Measurements from ENCODE around the gene CYP3A5. TPM values are rescaled to one million over a fixed set of nuclear protein-coding genes. Genes with fewer than 3 reads are reported as not detected.

Gene CYP3A5
- polyA plus RNA-seq, 1 donor (not counting 4 experiments of a cell fraction or from before 2014, with no cell fraction given): 3.4 TPM

GRCh38 chr7:99651290-99651689 lies 28.5 kb downstream of the CYP3A5 start:
- FAIRE-seq: no peak
- no peaks in the 10 kb centered on the region for H4K20me1 ChIP-seq (ENCODE audit: control insufficient read depth, extremely low read depth, insufficient read depth, low read length)
- no peaks in the 10 kb centered on the region for H3K9me1 ChIP-seq (ENCODE audit: control insufficient read depth, extremely low read depth, insufficient read depth, low read length)
- H3K4me2 ChIP-seq (ENCODE audit: control insufficient read depth, extremely low read depth, insufficient read depth, low read depth, low read length): no peak overlapping the region
- no peaks in the 10 kb centered on the region for H3K4me1 ChIP-seq (ENCODE audit: control insufficient read depth, extremely low read depth, insufficient read depth, low read length)
- no peak overlapping the region for H3K4me3 ChIP-seq (ENCODE audit: control insufficient read depth in 2 of 3, extremely low read depth in 1 of 3, insufficient read depth in 2 of 3, low read depth in 1 of 3, low read length in 3 of 3)
- no peaks in the 10 kb centered on the region for H3K27me3 ChIP-seq (ENCODE audit: control insufficient read depth, extremely low read depth, insufficient read depth, low read length)
- DNase-seq (ENCODE audit: low read depth, low spot score): no peak
- dilution Hi-C loops (cut with MboI; ENCODE audit: extremely low pct_ligation_motif_present, low sequenced_read_pairs): no loop called here
- no peak overlapping the region for H3K9ac ChIP-seq (ENCODE audit: control insufficient read depth, extremely low read depth, insufficient read depth, low read length)
- no peak overlapping the region for H2AFZ ChIP-seq (ENCODE audit: control insufficient read depth, low read length)
- H3K36me3 ChIP-seq (ENCODE audit: control insufficient read depth in 2 of 2, extremely low read depth in 1 of 2, insufficient read depth in 2 of 2, low read length in 2 of 2): peaks cover 0 to 3% of the 10 kb centered on the region in 2 experiments
- TF ChIP-seq, protein P1, sequence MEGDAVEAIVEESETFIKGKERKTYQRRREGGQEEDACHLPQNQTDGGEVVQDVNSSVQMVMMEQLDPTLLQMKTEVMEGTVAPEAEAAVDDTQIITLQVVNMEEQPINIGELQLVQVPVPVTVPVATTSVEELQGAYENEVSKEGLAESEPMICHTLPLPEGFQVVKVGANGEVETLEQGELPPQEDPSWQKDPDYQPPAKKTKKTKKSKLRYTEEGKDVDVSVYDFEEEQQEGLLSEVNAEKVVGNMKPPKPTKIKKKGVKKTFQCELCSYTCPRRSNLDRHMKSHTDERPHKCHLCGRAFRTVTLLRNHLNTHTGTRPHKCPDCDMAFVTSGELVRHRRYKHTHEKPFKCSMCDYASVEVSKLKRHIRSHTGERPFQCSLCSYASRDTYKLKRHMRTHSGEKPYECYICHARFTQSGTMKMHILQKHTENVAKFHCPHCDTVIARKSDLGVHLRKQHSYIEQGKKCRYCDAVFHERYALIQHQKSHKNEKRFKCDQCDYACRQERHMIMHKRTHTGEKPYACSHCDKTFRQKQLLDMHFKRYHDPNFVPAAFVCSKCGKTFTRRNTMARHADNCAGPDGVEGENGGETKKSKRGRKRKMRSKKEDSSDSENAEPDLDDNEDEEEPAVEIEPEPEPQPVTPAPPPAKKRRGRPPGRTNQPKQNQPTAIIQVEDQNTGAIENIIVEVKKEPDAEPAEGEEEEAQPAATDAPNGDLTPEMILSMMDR (optimal IDR thresholded peaks at IDR 0.05 in 1 of 3, IDR thresholded peaks at IDR 0.05 in 1 of 3, conservative IDR thresholded peaks at IDR 0.05 in 1 of 3; ENCODE audit: extremely low read depth in 1 of 3, insufficient read depth in 2 of 3, low read length in 3 of 3): no peak
- no peak for TF ChIP-seq EZH2 (IDR thresholded peaks at IDR 0.05; ENCODE audit: low read length)
- H3K79me2 ChIP-seq (ENCODE audit: control insufficient read depth, insufficient read depth, low read length): no peaks in the 10 kb centered on the region
- H3K27ac ChIP-seq (ENCODE audit: control insufficient read depth, insufficient read depth, low read length): no peak overlapping the region
- no peaks in the 10 kb centered on the region for H3K9me3 ChIP-seq (ENCODE audit: control insufficient read depth, low read depth, low read length)

- FAIRE-seq (no peak), DNase-seq (ENCODE audit: low read depth, low spot score) (no peak)
- Histone ChIP-seq H3K79me2 (ENCODE audit: control insufficient read depth, insufficient read depth, low read length) (no peaks in the 10 kb centered on the region), H3K4me3 (ENCODE audit: control insufficient read depth in 2 of 3, extremely low read depth in 1 of 3, insufficient read depth in 2 of 3, low read depth in 1 of 3, low read length in 3 of 3) (no peak overlapping the region), H3K27me3 (ENCODE audit: control insufficient read depth, extremely low read depth, insufficient read depth, low read length) (no peaks in the 10 kb centered on the region), H3K36me3 (ENCODE audit: control insufficient read depth in 2 of 2, extremely low read depth in 1 of 2, insufficient read depth in 2 of 2, low read length in 2 of 2) (peaks cover 3% of the 10 kb centered on the region in 2 experiments), H3K27ac (ENCODE audit: control insufficient read depth, insufficient read depth, low read length) (no peak overlapping the region), H3K9me1 (ENCODE audit: control insufficient read depth, extremely low read depth, insufficient read depth, low read length) (no peaks in the 10 kb centered on the region), H3K4me1 (ENCODE audit: control insufficient read depth, extremely low read depth, insufficient read depth, low read length) (no peaks in the 10 kb centered on the region), H4K20me1 (ENCODE audit: control insufficient read depth, extremely low read depth, insufficient read depth, low read length) (no peaks in the 10 kb centered on the region), H3K9me3 (ENCODE audit: control insufficient read depth, low read depth, low read length) (no peaks in the 10 kb centered on the region), H2AFZ (ENCODE audit: control insufficient read depth, low read length) (no peak overlapping the region), H3K9ac (ENCODE audit: control insufficient read depth, extremely low read depth, insufficient read depth, low read length) (no peak overlapping the region), H3K4me2 (ENCODE audit: control insufficient read depth, extremely low read depth, insufficient read depth, low read depth, low read length) (no peak overlapping the region)
- dilution Hi-C loops (cut with MboI; ENCODE audit: extremely low pct_ligation_motif_present, low sequenced_read_pairs): no loop called here
- TF ChIP-seq, protein P1 (optimal IDR thresholded peaks at IDR 0.05 in 1 of 3, IDR thresholded peaks at IDR 0.05 in 1 of 3, conservative IDR thresholded peaks at IDR 0.05 in 1 of 3; ENCODE audit: extremely low read depth in 1 of 3, insufficient read depth in 2 of 3, low read length in 3 of 3): no peak
- TF ChIP-seq EZH2 (IDR thresholded peaks at IDR 0.05; ENCODE audit: low read length): no peak
Observed at GRCh38 chr7:99648843-99649242, 31.0 kb downstream of the CYP3A5 start.

Data from keratinocyte (primary cell).